ENCODE measurements around the gene HTR3C. TPM values are rescaled to one million over a fixed set of nuclear protein-coding genes. Genes with fewer than 3 reads are reported as not detected.
"Not testable (repeated sequence)": the region's sequence is repeated elsewhere in the genome, so short reads cannot be mapped to it uniquely, and the experiment has no call there.

The HTR3C gene
- total RNA-seq, 4 donors from 2014 or later = 0.45 TPM; not detected in 3

DNA sequence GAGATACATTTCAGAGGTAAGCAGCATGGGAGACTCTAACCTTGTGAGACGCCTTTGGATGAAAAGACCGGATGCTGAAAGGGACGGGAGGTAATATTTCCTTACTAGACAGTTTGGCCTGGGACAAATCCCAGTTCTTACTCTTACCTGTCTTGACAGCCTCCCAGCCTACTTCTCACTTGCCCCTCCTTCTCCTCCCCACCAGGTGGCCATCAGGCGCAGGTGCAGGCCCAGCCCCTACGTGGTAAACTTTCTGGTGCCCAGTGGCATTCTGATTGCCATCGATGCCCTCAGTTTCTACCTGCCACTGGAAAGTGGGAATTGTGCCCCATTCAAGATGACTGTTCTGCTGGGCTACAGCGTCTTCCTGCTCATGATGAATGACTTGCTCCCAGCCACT is 15.0 kb upstream of the HTR3C start:
- intact Hi-C loops (cut with DNase I) = no loop called here
- Histone ChIP-seq H3K4me3 (replicated peaks in 1 of 3) (no peak overlapping the region), H3K9me3 (no peaks in the 10 kb centered on the region), H3K36me3 (no peaks in the 10 kb centered on the region), H3K4me1 (no peaks in the 10 kb centered on the region), H3K27me3 (no peaks in the 10 kb centered on the region), H3K27ac (no peak overlapping the region)
- TF ChIP-seq POLR2A (IDR thresholded peaks at IDR 0.05) = no peak
- TF ChIP-seq, protein P1, sequence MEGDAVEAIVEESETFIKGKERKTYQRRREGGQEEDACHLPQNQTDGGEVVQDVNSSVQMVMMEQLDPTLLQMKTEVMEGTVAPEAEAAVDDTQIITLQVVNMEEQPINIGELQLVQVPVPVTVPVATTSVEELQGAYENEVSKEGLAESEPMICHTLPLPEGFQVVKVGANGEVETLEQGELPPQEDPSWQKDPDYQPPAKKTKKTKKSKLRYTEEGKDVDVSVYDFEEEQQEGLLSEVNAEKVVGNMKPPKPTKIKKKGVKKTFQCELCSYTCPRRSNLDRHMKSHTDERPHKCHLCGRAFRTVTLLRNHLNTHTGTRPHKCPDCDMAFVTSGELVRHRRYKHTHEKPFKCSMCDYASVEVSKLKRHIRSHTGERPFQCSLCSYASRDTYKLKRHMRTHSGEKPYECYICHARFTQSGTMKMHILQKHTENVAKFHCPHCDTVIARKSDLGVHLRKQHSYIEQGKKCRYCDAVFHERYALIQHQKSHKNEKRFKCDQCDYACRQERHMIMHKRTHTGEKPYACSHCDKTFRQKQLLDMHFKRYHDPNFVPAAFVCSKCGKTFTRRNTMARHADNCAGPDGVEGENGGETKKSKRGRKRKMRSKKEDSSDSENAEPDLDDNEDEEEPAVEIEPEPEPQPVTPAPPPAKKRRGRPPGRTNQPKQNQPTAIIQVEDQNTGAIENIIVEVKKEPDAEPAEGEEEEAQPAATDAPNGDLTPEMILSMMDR (IDR thresholded peaks at IDR 0.05) = no peak
- no peak for DNase-seq
- WGBS, 2 donors = 68 to 69% methylated on average over 7 of the region's 7 CpGs

DNA sequence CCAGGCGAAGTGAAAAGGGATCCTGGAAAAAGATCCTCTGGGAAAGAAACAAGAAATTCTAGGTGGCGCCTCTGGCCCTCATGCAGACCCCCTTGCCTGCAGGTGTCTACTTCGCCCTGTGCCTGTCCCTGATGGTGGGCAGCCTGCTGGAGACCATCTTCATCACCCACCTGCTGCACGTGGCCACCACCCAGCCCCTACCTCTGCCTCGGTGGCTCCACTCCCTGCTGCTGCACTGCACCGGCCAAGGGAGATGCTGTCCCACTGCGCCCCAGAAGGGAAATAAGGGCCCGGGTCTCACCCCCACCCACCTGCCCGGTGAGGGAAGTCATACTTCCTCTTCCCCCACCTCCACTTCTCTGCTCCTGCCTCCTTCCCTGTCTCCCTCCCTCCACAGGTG is 14.5 kb upstream of the HTR3C start:
- intact Hi-C loops (cut with DNase I); H3K27me3 ChIP-seq; H3K4me1 ChIP-seq; H3K4me3 ChIP-seq (replicated peaks in 1 of 3); H3K27ac ChIP-seq; H3K9me3 ChIP-seq; DNase-seq; H3K36me3 ChIP-seq: not testable (repeated sequence)
- 79% methylated on average over 9 of the region's 9 CpGs for WGBS, 2 donors

DNA sequence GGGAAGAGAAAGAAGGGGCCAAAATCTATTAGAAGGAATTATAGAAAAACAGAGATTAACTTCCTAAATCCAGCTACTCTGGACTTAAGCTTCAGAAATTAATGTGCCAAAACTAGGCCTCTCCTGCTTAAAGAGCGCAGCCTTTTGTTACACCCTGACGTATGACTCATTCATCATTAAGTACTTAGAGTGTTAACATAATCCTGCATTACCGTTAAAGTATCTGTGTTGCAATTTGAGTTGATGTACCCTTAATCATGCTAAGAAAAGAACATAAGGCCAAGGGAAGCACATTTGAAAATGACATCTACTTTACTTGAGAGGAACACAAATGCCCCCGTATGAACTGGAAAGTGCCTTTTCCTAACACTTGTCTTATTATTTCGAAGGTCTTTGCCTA is 13.4 kb upstream of the HTR3C start:
- no peak for DNase-seq
- Histone ChIP-seq H3K4me3 (replicated peaks in 1 of 3) (no peak overlapping the region), H3K4me1 (no peaks in the 10 kb centered on the region), H3K9me3 (no peaks in the 10 kb centered on the region), H3K36me3 (no peaks in the 10 kb centered on the region), H3K27me3 (no peaks in the 10 kb centered on the region), H3K27ac (no peak overlapping the region)
- intact Hi-C loops (cut with DNase I) = no loop called here
- TF ChIP-seq, protein P1 (IDR thresholded peaks at IDR 0.05) = no peak
- no peak for TF ChIP-seq POLR2A (IDR thresholded peaks at IDR 0.05)
- 80 to 82% methylated on average over 5 of the region's 5 CpGs for WGBS, 2 donors

DNA sequence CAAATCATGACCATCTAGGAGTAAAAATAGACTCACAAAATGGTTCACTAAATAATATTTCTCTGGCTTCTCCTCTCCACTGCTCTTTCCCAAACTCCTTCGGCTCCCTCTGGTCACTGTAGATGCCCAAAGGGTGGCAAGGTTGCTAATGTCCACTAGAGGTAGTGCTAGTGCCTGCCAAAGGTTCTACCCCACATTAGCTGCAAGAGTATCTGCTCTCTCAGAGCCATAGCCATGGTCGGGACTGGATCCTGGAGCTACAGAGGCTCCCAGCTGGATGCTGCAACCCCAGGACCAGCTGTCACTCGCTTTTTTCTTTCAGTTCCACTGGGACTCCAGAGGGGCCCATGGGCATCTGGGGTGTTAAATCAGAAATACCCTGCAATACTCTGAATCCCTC is 12.8 kb upstream of the HTR3C start:
- Histone ChIP-seq H3K27me3 (no peaks in the 10 kb centered on the region), H3K27ac (no peak overlapping the region), H3K4me3 (replicated peaks in 1 of 3) (no peak overlapping the region), H3K9me3 (no peaks in the 10 kb centered on the region), H3K4me1 (no peaks in the 10 kb centered on the region), H3K36me3 (no peaks in the 10 kb centered on the region)
- intact Hi-C loops (cut with DNase I) = no loop called here
- TF ChIP-seq, protein P1 (IDR thresholded peaks at IDR 0.05) = peak in 1 of 6 experiments; percentile 11
- TF ChIP-seq POLR2A (IDR thresholded peaks at IDR 0.05) = no peak
- WGBS, 2 donors = 32 to 43% methylated on average over 3 of the region's 3 CpGs
- no peak for DNase-seq

DNA sequence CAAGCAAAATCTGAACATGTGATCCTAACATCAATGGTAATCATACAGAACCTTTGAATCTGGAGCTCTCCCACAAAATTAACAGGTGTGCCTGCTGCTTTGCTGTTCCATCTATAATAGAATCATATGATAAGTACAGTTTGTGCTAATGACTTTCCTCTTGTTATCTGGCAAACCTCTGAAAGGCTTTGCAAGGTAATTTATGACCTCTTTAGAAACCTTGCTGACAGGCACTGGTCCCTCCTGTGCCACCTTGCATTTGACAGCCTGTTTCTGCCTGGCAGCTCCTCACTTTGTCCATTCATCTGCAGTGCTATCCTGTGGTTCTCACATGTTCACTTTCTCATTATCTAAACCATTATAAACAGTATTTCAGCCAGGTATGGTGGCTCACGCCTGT is 10.2 kb upstream of the HTR3C start:
- no peak overlapping the region for H3K4me3 ChIP-seq (replicated peaks in 1 of 3)
- no peaks in the 10 kb centered on the region for H3K36me3 ChIP-seq
- intact Hi-C loops (cut with DNase I) = no loop called here
- no peaks in the 10 kb centered on the region for H3K9me3 ChIP-seq
- 85 to 94% methylated on average over 1 of the region's 1 CpG for WGBS, 2 donors
- H3K27me3 ChIP-seq = no peaks in the 10 kb centered on the region
- TF ChIP-seq, protein P1 (IDR thresholded peaks at IDR 0.05) = no peak
- TF ChIP-seq POLR2A (IDR thresholded peaks at IDR 0.05) = no peak
- no peak for DNase-seq
- no peak overlapping the region for H3K27ac ChIP-seq
- no peaks in the 10 kb centered on the region for H3K4me1 ChIP-seq

DNA sequence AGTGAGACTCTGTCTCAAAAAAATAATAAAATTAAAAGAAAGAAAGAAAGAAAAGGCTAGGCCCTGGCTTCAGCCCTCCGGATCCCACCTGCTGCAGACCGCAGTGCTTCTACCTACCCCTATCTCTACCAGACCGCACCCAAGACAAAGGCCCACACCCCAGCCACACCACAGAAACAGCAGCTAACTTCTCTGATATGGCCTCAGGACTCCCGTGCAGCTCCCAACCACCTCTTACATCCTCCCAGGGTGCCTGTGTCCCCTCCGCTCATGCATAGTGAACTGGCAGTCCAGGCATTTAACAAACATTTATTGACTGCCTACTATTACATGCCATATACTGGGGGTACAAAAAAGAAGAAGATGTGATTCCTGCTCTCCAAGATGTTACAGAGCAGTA is 6.9 kb upstream of the HTR3C start:
- intact Hi-C loops (cut with DNase I) = no loop called here
- no peak for DNase-seq
- Histone ChIP-seq H3K27ac (no peak overlapping the region), H3K9me3 (no peaks in the 10 kb centered on the region), H3K4me1 (no peaks in the 10 kb centered on the region), H3K27me3 (no peaks in the 10 kb centered on the region), H3K36me3 (no peaks in the 10 kb centered on the region), H3K4me3 (replicated peaks in 1 of 3) (no peak overlapping the region)
- no peak for TF ChIP-seq POLR2A (IDR thresholded peaks at IDR 0.05)
- TF ChIP-seq, protein P1 (IDR thresholded peaks at IDR 0.05) = no peak
- whole genome bisulfite sequencing, 2 donors = 89 to 91% methylated on average over 5 of the region's 5 CpGs
